GM13977 (cell line): Measurements from ENCODE around the gene CBFA2T3.

Experiments
- DNase-seq: peaks from one replicate; pipeline ENCODE4 v3.0.0; 2012; ENCODE audit warnings: low spot score
- in situ Hi-C: fragments of 300-500 bp; cut with MboI; formaldehyde crosslinking; loops from one replicate; pipeline ENCODE4 v1.12.0; 2022; ENCODE audit warnings: low sequenced_read_pairs, low pct_unique_long_range_greater_than_20kb, mixed read lengths, inconsistent platforms; ENCODE audit not compliant: unreplicated experiment
- TF ChIP-seq, protein P1 (sequence below): IDR thresholded peaks from 2 replicates; pipeline ENCODE4 v1.5.1; 2012; ENCODE audit warnings: mild to moderate bottlenecking, control low read depth; ENCODE audit not compliant: insufficient read depth; ENCODE audit errors: extremely low read depth, missing control alignments

CBFA2T3 gene

DNA sequence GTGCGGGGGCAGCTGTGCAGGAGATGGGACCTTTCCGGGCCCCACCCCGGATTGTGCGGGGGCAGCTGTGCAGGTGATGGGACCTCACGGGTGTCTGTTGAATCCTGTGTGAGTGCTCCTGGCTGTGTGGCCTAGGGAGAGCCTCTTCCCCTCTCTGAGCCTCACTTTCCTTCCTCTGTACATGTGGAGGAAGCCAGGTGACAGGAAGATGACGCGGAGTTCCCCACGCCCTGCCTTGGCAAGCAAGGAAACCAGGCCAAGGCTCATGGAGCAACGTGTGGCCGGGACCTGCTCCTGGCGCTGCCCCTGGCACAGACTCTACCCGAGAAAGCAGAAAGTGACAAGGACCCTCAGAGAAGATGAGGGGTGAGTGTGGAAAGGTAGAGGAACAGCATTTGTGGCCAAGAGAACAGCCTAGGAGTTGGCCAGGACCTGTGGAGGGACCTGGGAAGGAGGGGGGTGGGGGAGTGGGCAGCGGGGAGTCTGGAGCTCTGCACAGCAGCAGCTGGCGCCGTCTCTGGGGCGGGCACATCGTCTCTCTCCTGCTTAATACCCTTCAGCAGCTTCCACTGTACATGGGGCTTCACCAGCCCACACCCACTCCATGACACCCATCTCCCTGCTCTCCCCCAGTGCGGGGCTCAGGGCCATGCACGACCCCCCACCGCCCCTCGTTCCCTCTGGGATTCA is 72.2 kb downstream of the CBFA2T3 start:
- TF ChIP-seq, protein P1, sequence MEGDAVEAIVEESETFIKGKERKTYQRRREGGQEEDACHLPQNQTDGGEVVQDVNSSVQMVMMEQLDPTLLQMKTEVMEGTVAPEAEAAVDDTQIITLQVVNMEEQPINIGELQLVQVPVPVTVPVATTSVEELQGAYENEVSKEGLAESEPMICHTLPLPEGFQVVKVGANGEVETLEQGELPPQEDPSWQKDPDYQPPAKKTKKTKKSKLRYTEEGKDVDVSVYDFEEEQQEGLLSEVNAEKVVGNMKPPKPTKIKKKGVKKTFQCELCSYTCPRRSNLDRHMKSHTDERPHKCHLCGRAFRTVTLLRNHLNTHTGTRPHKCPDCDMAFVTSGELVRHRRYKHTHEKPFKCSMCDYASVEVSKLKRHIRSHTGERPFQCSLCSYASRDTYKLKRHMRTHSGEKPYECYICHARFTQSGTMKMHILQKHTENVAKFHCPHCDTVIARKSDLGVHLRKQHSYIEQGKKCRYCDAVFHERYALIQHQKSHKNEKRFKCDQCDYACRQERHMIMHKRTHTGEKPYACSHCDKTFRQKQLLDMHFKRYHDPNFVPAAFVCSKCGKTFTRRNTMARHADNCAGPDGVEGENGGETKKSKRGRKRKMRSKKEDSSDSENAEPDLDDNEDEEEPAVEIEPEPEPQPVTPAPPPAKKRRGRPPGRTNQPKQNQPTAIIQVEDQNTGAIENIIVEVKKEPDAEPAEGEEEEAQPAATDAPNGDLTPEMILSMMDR, result no peak
- DNase-seq, result no peak
- in situ Hi-C loops, result no loop called here

DNA sequence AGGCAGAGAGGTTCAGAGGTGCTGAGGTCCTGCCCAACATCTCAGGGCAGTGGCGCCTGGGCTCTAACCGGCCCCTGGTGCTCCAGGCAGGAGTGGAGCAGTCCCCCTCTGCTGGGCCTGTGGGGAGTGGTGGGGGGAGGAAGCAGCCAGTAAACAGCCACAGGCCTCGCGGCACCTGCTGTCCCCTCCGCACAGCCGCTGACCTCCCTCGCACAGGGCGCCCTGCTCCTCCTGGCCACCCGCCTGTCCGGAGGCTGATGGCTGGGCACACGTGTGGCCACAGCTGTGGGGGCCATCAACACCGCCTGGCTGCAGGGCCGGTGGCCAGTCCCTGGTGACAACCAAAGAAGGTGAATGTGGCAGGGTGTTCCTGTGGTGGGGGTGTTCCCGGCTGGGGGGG is 73.7 kb downstream of the CBFA2T3 start:
- in situ Hi-C loops, result no loop called here
- TF ChIP-seq, protein P1, result no peak
- no peak for DNase-seq

DNA sequence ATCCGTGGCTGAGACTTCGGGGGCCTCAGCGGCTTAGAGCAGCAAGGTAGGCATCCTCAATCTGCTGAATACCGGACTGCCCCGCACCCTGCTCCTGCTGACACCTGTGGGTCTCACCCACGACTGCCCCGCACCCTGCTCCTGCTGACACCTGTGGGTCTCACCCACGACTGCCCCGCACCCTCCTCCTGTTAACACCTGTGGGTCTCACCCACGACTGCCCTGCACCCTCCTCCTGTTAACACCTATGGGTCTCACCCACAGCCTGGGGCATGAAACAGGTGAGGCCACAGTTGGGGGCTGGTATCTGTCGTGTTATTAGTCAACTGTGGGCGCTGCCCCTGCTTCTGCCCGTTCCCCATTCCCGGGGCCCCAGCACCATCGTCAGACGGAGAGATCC is 74.3 kb downstream of the CBFA2T3 start:
- TF ChIP-seq, protein P1, result no peak
- DNase-seq, result no peak
- in situ Hi-C loops, result no loop called here

DNA sequence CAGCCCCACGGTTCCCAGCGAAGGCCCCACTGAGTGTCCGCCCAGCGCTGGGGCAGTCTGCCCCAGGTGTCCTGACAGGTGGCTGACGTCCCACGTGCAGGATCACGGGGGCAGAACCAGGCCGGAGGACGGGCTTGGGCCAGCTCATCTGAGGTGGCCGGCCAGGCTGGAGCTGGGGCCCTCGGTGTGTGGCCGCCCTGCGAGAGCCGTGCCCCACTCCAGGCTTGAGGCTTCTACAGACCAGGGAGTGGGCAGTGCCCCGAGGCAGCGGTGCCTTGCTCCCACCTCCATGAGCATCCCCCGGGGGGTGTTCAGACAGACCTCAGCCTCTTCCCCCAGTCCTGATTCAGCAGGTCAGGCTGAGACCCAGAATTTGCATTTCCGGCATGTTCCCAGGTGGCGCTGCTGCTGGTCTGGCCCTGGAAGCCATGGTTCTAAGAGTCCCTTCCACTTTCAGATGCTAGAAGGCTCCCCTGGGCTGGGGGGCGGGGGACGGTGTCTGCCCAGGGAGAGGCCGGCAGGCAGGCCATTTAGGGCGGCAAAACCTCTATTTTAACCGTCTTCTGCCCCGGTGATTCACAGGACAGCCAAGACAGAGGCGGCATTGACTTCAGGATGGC is 75.2 kb downstream of the CBFA2T3 start:
- DNase-seq, result no peak
- in situ Hi-C loops, result no loop called here

DNA sequence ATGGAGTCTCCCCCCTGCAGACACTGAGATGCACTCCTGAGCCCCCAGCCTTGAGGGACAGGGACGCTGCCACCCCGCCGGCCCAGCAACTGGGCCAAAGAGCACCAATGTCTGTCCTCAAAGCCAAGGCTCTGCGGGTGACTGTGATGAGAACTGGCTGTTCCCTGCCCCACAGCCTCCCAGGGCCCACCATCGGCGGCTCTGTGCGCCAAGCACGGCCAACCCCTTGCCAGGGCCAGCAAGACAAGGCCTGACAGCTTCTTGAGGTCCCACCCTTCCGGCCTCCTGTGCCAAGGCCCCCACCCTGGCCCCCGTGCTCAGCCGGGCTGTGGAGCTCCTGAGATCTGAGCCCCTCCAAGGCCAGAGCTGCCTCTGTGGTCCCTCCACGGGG is 76.3 kb downstream of the CBFA2T3 start:
- no peak for DNase-seq
- in situ Hi-C loops, result no loop called here
- TF ChIP-seq, protein P1, result no peak

More for the DNA sequence above, 75.2 kb downstream of the CBFA2T3 start:
- TF ChIP-seq, protein P1, result no peak

DNA sequence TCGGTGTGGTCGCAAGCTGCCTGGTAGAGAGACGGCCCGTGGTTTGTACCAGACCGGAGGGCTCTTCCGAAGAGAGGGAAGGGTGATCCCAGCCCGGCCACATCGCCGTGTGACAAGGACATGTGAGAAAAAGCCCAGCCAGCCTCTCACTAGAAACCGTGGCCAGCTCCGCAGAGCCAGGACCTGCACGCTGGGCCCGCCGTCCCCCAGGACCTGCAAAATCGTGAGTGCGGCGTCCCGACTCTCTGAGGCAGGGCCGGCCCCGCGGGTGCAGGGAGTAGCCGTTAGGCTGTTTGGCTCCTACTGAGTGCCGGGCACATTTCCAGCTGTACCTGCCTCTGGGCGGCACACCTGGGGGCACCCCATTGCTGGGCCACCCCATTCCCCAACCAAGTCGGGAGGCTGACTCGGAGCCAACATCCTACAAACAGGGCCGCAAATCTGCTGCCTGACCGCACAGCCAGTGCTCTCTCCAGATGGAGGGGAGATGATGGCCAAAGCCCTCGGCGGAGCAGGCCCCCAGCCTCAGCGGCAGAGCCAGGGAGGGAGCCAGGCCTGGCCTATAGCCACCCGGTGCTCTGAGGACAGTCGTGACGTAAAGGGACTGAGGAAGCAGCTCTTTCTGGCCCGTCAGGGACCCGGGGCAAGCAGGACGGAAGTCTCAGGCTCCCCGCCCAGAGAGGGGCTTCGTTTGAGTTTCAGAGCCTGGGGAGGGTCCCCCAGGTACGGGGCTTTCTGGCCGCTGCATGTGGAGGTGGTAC is 76.9 kb downstream of the CBFA2T3 start:
- TF ChIP-seq, protein P1, result no peak
- in situ Hi-C loops, result no loop called here
- DNase-seq, result no peak
